NT2/D1 (cell line): ENCODE results near the gene WNT8B.

ENCODE experiments used
- SUZ12 ChIP-seq: IDR thresholded peaks from 2 replicates; pipeline ENCODE4 v1.6.1; 2011; ENCODE audit not compliant: insufficient read length, insufficient read depth; ENCODE audit errors: extremely low read depth
- YY1 ChIP-seq: IDR thresholded peaks from 2 replicates; pipeline ENCODE4 v1.6.1; 2011; ENCODE audit not compliant: insufficient read length, insufficient read depth

GRCh38 chr10:100419911-100420449, 42.8 kb upstream of the WNT8B start:
- TF ChIP-seq SUZ12 (no peak), YY1 (no peak)
